ENCODE results near the gene KHNYN. TPM values are rescaled to one million over a fixed set of nuclear protein-coding genes. Genes with fewer than 3 reads are reported as not detected.
A peak's percentile ranks its signal among the peaks of the same experiment; 100 is the strongest.

KHNYN gene
- total and polyA plus RNA-seq, 9 donors, result 35.1 to 84.8 (median 65.2) TPM

DNA sequence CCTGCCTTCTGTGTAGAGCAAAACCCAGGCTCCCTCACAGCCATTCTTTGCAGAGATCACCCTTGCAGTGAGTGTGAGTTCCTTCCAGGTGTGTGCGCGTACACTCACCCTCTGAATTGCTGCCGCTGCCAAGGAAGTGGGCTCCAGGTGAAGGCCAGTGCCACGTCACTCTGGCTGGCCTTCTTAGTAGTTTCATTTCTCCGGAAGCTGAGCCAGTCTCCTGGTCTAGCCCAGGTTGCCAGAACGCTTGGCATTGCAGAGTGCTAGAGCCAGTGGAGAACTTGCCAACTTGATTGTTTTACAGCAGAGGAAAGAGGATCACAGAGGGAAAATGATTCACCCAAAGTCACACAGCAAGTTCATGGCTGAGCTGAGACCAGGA, 11.3 kb upstream of the KHNYN start:
- H3K36me3 ChIP-seq, result no peaks in the 10 kb centered on the region

GRCh38 chr14:24422261-24422660, 7.5 kb upstream of the KHNYN start:
- TF ChIP-seq POLR2A (IDR thresholded peaks at IDR 0.05) (no peak), EP300 (IDR thresholded peaks at IDR 0.05) (no peak)
- TF ChIP-seq, protein P1, sequence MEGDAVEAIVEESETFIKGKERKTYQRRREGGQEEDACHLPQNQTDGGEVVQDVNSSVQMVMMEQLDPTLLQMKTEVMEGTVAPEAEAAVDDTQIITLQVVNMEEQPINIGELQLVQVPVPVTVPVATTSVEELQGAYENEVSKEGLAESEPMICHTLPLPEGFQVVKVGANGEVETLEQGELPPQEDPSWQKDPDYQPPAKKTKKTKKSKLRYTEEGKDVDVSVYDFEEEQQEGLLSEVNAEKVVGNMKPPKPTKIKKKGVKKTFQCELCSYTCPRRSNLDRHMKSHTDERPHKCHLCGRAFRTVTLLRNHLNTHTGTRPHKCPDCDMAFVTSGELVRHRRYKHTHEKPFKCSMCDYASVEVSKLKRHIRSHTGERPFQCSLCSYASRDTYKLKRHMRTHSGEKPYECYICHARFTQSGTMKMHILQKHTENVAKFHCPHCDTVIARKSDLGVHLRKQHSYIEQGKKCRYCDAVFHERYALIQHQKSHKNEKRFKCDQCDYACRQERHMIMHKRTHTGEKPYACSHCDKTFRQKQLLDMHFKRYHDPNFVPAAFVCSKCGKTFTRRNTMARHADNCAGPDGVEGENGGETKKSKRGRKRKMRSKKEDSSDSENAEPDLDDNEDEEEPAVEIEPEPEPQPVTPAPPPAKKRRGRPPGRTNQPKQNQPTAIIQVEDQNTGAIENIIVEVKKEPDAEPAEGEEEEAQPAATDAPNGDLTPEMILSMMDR (IDR thresholded peaks at IDR 0.05), result no peak
- Histone ChIP-seq H3K36me3 (no peaks in the 10 kb centered on the region), H3K27me3 (no peaks in the 10 kb centered on the region), H3K27ac (no peak overlapping the region), H3K9me3 (no peaks in the 10 kb centered on the region), H3K4me1 (ENCODE audit: insufficient read depth) (peaks cover 18% of the 10 kb centered on the region), H3K4me3 (no peak overlapping the region)
- WGBS, 3 donors, result 82 to 89% (median 83%) methylated on average over 4 of the region's 4 CpGs
- intact Hi-C loops (cut with DNase I), result no loop called here
- no peak for DNase-seq

More for the DNA sequence above, 11.3 kb upstream of the KHNYN start:
- WGBS, 3 donors, result 6 to 18% (median 9%) methylated on average over 6 of the region's 6 CpGs
- no peaks in the 10 kb centered on the region for H3K9me3 ChIP-seq
- no peak for TF ChIP-seq POLR2A (IDR thresholded peaks at IDR 0.05)
- TF ChIP-seq, protein P1 (IDR thresholded peaks at IDR 0.05), result no peak
- no peak for TF ChIP-seq EP300 (IDR thresholded peaks at IDR 0.05)
- intact Hi-C loops (cut with DNase I), result no loop called here
- peak in 3 of 5 donors; percentile 42 to 51 (median 44) for DNase-seq
- H3K27me3 ChIP-seq, result no peaks in the 10 kb centered on the region
- peaks cover 13% of the 10 kb centered on the region for H3K4me1 ChIP-seq (ENCODE audit: insufficient read depth)
- no peak overlapping the region for H3K4me3 ChIP-seq
- H3K27ac ChIP-seq, result peak overlapping the region in 1 of 2 donors; percentile 29

DNA sequence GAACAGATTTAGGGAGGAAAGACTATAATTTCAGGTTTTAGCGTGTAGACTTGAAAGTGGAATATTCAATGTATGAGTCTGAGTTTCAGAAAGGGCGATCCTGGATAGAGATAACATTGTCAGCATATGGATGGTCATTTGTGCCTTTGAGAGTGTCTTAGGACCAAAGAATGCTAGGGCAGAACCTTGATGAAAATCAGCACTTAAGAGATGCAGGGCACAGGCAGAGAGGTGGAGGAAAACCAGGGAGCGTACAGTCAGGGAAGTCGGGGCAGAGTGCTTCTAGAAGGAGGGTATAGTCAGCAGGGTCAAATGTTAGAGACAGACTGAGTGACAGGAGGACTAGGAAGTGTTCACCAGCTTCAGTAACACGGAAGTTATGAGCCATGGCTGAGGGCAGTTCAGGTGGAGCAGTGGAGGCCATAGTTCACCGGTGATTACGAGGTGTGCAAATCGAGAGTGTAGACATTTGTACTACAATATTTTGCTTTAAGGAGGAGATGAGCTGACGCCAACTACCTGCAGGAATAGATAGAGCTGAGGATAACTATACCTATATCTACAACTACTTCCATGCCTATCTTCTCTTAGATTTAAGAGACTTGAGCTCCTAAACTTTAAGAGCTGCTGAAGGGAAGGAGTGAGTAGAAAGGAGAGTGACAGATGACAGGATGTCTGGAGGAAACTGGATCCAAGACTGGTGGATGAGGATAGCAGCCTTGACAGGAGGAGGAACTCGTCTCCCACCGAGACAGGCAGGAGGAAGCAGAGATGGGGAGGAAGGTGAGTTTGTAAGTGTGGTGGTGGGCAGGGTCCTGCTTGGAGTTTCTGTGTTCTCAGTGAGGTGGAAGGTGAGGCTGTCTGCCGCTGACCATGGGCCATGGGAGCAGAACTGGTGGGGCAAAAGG, 6.8 kb upstream of the KHNYN start:
- no peak for DNase-seq
- TF ChIP-seq, protein P1 (IDR thresholded peaks at IDR 0.05), result no peak
- TF ChIP-seq POLR2A (IDR thresholded peaks at IDR 0.05) (no peak), EP300 (IDR thresholded peaks at IDR 0.05) (no peak)
- Histone ChIP-seq H3K9me3 (no peaks in the 10 kb centered on the region), H3K4me1 (ENCODE audit: insufficient read depth) (peaks cover 15% of the 10 kb centered on the region), H3K4me3 (no peak overlapping the region), H3K36me3 (no peaks in the 10 kb centered on the region), H3K27ac (no peak overlapping the region), H3K27me3 (no peaks in the 10 kb centered on the region)
- intact Hi-C loops (cut with DNase I), result no loop called here
- WGBS, 3 donors, result 80 to 81% (median 81%) methylated on average over 12 of the region's 12 CpGs

DNA sequence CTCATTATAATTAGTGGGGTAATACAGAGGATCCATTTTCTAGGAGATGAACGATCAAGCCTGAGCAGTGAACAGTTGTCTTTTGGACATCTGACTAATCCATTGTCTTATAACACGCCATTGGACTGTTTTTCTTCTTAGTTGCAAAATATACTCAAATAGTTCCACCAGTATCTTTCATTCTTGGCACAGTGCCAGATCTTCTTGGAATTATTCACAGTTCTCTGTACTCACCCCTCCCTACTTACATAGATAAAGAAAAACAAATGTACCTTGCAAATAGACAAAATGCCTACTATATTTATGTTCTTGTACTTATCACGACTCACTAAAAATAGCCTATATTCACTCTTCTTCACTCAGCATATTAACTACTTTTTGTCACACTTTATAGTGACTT, 4.0 kb upstream of the KHNYN start:
- Histone ChIP-seq H3K36me3 (no peaks in the 10 kb centered on the region), H3K4me3 (no peak overlapping the region), H3K9me3 (no peaks in the 10 kb centered on the region), H3K27ac (no peak overlapping the region), H3K27me3 (no peaks in the 10 kb centered on the region), H3K4me1 (ENCODE audit: insufficient read depth) (peaks cover 10% of the 10 kb centered on the region)
- TF ChIP-seq EP300 (IDR thresholded peaks at IDR 0.05) (no peak), POLR2A (IDR thresholded peaks at IDR 0.05) (no peak)
- TF ChIP-seq, protein P1 (IDR thresholded peaks at IDR 0.05), result no peak
- WGBS, 3 donors, result 1 to 8% (median 2%) methylated on average over 3 of the region's 3 CpGs
- intact Hi-C loops (cut with DNase I), result no loop called here
- DNase-seq, result peak in 1 of 5 donors; percentile 15

All from ovary (tissue), 9 donors.